ENCODE results near the gene PIGQ. TPM values are rescaled to one million over a fixed set of nuclear protein-coding genes. Genes with fewer than 3 reads are reported as not detected.

Gene PIGQ
- total RNA-seq, 1 experiment from 2014 or later, result 58.0 TPM

DNA sequence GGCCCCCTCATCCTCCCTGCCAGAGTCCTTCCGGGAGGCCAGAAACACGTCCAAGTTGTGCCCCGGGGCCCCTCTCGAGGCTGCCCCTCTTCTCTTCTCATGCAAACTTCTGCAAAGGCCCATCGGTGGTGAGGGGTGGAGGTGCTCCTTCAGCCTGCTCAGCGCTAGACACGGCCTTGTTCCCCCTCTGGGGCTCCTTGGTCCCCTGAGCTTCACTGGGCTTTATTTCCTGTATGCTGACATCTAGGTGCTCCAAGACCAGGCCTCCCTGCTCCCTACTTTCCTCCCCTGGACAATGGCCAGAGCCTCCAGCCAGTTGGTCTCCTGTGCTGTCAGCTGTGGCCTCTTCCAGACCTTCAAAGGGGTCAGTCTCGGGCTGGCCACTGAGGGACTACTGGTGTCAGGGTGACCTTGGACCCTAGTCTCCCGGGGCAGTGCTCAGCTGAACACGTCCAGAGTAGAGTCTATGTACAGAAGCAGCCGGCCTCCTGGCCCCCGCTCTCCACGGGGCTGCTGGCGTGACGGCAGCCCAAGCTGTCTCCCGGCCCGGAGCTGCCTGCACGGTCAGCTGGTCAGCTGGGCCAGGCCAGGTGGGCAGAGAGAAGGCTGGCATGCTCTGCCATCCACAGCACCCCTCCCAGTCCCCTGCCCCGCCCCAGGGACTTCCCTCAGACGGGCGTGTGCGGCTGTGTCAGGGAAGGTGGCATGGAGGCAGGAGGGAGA is 11.3 kb upstream of the PIGQ start:
- no peaks in the 10 kb centered on the region for H3K9me3 ChIP-seq (ENCODE audit: control insufficient read depth, low read depth, low read length)
- no peak overlapping the region for H3K27ac Mint-ChIP-seq
- WGBS (ENCODE audit: extremely low coverage, insufficient read length, low lambda C conversion rate), result no CpG with 5 or more reads among the region's 22 CpGs

More for the DNA sequence above, 11.3 kb upstream of the PIGQ start:
- Mint-ChIP-seq H3K36me3 (ENCODE audit: insufficient read depth in 1 of 3, low read depth in 3 of 3) (peaks cover 0 to 3% (median 0%) of the 10 kb centered on the region in 3 experiments; a peak in 3 of 7 replicates), H3K4me3 (no peak overlapping the region; a peak in 1 of 5 replicates), H3K27me3 (ENCODE audit: low read depth) (peaks cover 42% of the 10 kb centered on the region), H3K4me1 (no peaks in the 10 kb centered on the region), H3K9me3 (no peaks in the 10 kb centered on the region; a peak in 1 of 5 replicates)
- Histone ChIP-seq H3K27me3 (ENCODE audit: insufficient read depth, low read length) (peaks cover 2% of the 10 kb centered on the region; the same call in 1 of the 2 replicates), H2BK5ac (ENCODE audit: insufficient read length, low read length) (no peak overlapping the region), H3K18ac (ENCODE audit: insufficient read length, low read depth, low read length) (no peak overlapping the region), H3K79me2 (ENCODE audit: insufficient read depth, low read length) (no peaks in the 10 kb centered on the region), H4K20me1 (ENCODE audit: control insufficient read depth, insufficient read depth, insufficient read length) (peaks cover 3% of the 10 kb centered on the region), H4K91ac (ENCODE audit: insufficient read length, low read depth, low read length) (no peak overlapping the region), H3K4me2 (ENCODE audit: insufficient read depth, insufficient read length, low read length) (no peak overlapping the region), H2AK5ac (ENCODE audit: insufficient read length, low read length) (no peak overlapping the region), H3K14ac (ENCODE audit: insufficient read depth, low read length) (no peak overlapping the region), H3K79me1 (ENCODE audit: insufficient read depth, low read depth, low read length, poor library complexity, severe bottlenecking) (no peaks in the 10 kb centered on the region), H3K23me2 (ENCODE audit: insufficient read length, low read depth, low read length, poor library complexity, severe bottlenecking) (no peaks in the 10 kb centered on the region), H2BK12ac (ENCODE audit: insufficient read length, low read depth, low read length) (no peak overlapping the region), H3K9ac (ENCODE audit: extremely low read depth, insufficient read length, low read length) (no peak overlapping the region), H2BK120ac (ENCODE audit: low read depth, low read length, poor library complexity, severe bottlenecking) (no peak overlapping the region), H3K4me1 (ENCODE audit: insufficient read depth, low read length) (no peaks in the 10 kb centered on the region), H2BK15ac (ENCODE audit: low read depth, low read length) (no peak overlapping the region; the same call in 1 of the 2 replicates), H4K5ac (ENCODE audit: insufficient read length, low read depth, low read length) (no peak overlapping the region), H3T11ph (ENCODE audit: low read length) (no peak overlapping the region), H3K4ac (ENCODE audit: low read depth, low read length) (no peak overlapping the region), H3K56ac (ENCODE audit: insufficient read length, low read depth, low read length) (no peak overlapping the region), H3K27ac (ENCODE audit: insufficient read length, low read depth, low read length) (no peak overlapping the region), H4K8ac (replicated peaks; ENCODE audit: insufficient read length, low read depth, low read length) (no peak overlapping the region), H2BK20ac (ENCODE audit: low read depth, low read length, poor library complexity, severe bottlenecking) (no peak overlapping the region), H2AFZ (ENCODE audit: low read length) (no peak overlapping the region), H3K23ac (ENCODE audit: insufficient read length, low read depth, low read length) (no peak overlapping the region)
- TF ChIP-seq, protein P1, sequence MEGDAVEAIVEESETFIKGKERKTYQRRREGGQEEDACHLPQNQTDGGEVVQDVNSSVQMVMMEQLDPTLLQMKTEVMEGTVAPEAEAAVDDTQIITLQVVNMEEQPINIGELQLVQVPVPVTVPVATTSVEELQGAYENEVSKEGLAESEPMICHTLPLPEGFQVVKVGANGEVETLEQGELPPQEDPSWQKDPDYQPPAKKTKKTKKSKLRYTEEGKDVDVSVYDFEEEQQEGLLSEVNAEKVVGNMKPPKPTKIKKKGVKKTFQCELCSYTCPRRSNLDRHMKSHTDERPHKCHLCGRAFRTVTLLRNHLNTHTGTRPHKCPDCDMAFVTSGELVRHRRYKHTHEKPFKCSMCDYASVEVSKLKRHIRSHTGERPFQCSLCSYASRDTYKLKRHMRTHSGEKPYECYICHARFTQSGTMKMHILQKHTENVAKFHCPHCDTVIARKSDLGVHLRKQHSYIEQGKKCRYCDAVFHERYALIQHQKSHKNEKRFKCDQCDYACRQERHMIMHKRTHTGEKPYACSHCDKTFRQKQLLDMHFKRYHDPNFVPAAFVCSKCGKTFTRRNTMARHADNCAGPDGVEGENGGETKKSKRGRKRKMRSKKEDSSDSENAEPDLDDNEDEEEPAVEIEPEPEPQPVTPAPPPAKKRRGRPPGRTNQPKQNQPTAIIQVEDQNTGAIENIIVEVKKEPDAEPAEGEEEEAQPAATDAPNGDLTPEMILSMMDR (conservative IDR thresholded peaks at IDR 0.05), result no peak
- no peak for DNase-seq
